Keratinocyte (primary cell): ENCODE measurements around the gene CNIH1.

Source experiments
- CTCF ChIP-seq, 3 experiments: IDR thresholded peaks in 1 of 3; conservative IDR thresholded peaks in 1 of 3; optimal IDR thresholded peaks in 1 of 3; 2 replicates in 2 of 3; 3 replicates in 1 of 3; pipeline versions ENCODE3 to v1.5.1; 2011; ENCODE audit warnings: low read length in 3 of 3, mild to moderate bottlenecking in 3 of 3, moderate library complexity in 2 of 3, control low read depth in 1 of 3, inconsistent platforms in 1 of 3; ENCODE audit not compliant: insufficient read depth in 2 of 3; ENCODE audit errors: extremely low read depth in 1 of 3
- EZH2 ChIP-seq: IDR thresholded peaks from one replicate; pipeline ENCODE4 v1.6.1; 2012; ENCODE audit warnings: inconsistent platforms, mild to moderate bottlenecking, low read length, moderate library complexity

GRCh38 chr14:54483846-54484245 lies 42.7 kb upstream of the CNIH1 start:
- TF ChIP-seq CTCF (optimal IDR thresholded peaks at IDR 0.05 in 1 of 3, IDR thresholded peaks at IDR 0.05 in 1 of 3, conservative IDR thresholded peaks at IDR 0.05 in 1 of 3; ENCODE audit: extremely low read depth in 1 of 3, insufficient read depth in 2 of 3, low read length in 3 of 3): no peak
- TF ChIP-seq EZH2: no peak
